Liver (tissue), 9 donors: Measurements from ENCODE around the gene RGS3. TPM values are rescaled to one million over a fixed set of nuclear protein-coding genes. Genes with fewer than 3 reads are reported as not detected.

Experiments
- DNase-seq: peaks from one replicate; pipeline ENCODE4 v3.0.0-alpha.2; 2017; ENCODE audit warnings: low spot score
- H3K27ac ChIP-seq, 2 donors: one replicate each; pipeline ENCODE4 v1.7.0; 2013; ENCODE audit warnings: inconsistent platforms in 2 of 2, low read length in 2 of 2, control low read depth in 1 of 2, low read depth in 1 of 2, mild to moderate bottlenecking in 1 of 2
- H3K27me3 ChIP-seq, 4 donors: one replicate each; pipeline versions ENCODE4 v1.6.1 to v1.7.0; 2013; ENCODE audit warnings: low read length in 3 of 4, inconsistent platforms in 1 of 4, mild to moderate bottlenecking in 1 of 4, moderate library complexity in 1 of 4; ENCODE audit not compliant: control insufficient read depth in 4 of 4, insufficient read depth in 4 of 4
- H3K36me3 ChIP-seq, 4 donors: one replicate each; pipeline versions ENCODE4 v1.6.1 to v1.7.0; 2013; ENCODE audit warnings: low read length in 3 of 4, mild to moderate bottlenecking in 3 of 4, low read depth in 1 of 4, moderate library complexity in 1 of 4; ENCODE audit not compliant: control insufficient read depth in 4 of 4, insufficient read depth in 3 of 4
- H3K4me1 ChIP-seq, 4 donors: one replicate each; pipeline versions ENCODE4 v1.6.1 to v1.7.0; 2013; ENCODE audit warnings: low read length in 3 of 4, mild to moderate bottlenecking in 3 of 4, moderate library complexity in 1 of 4; ENCODE audit not compliant: control insufficient read depth in 4 of 4, insufficient read depth in 4 of 4
- H3K4me3 ChIP-seq, 3 donors: one replicate each; pipeline versions ENCODE4 v1.6.1 to v1.7.0; 2013; ENCODE audit warnings: low read length in 3 of 3, control low read depth in 1 of 3, low read depth in 1 of 3, mild to moderate bottlenecking in 1 of 3
- H3K9ac ChIP-seq, 2 donors: one replicate each; pipeline ENCODE4 v1.7.0; 2013; ENCODE audit warnings: low read length in 2 of 2, mild to moderate bottlenecking in 2 of 2, moderate library complexity in 2 of 2, control low read depth in 1 of 2, low read depth in 1 of 2
- H3K9me3 ChIP-seq, 4 donors: one replicate each; pipeline versions ENCODE4 v1.6.1 to v1.7.0; 2013; ENCODE audit warnings: low read length in 3 of 4; ENCODE audit not compliant: control insufficient read depth in 4 of 4
- EGR1 ChIP-seq, 2 donors: IDR thresholded peaks; 2 replicates each; pipeline ENCODE4 v1.6.1; 2016 to 2018; ENCODE audit warnings: antibody characterized with exemption in 2 of 2, low read depth in 2 of 2
- FOXA1 ChIP-seq: IDR thresholded peaks from 2 replicates; pipeline ENCODE4 v1.6.1; 2016; ENCODE audit warnings: antibody characterized with exemption
- FOXA2 ChIP-seq: IDR thresholded peaks from 2 replicates; pipeline ENCODE4 v1.6.1; 2016; ENCODE audit warnings: antibody characterized with exemption
- GABPA ChIP-seq, 2 donors: IDR thresholded peaks in 1 of 2; conservative IDR thresholded peaks in 1 of 2; 2 replicates each; pipeline ENCODE4 v1.6.1; 2016; ENCODE audit warnings: antibody characterized with exemption in 2 of 2, mild to moderate bottlenecking in 1 of 2, moderate library complexity in 1 of 2
- HNF4A ChIP-seq, 2 donors: conservative IDR thresholded peaks; 2 replicates each; pipeline ENCODE4 v1.6.1; 2016; ENCODE audit warnings: antibody characterized with exemption in 2 of 2, mild to moderate bottlenecking in 2 of 2
- HNF4G ChIP-seq: IDR thresholded peaks from 2 replicates; pipeline ENCODE4 v1.6.1; 2016; ENCODE audit warnings: antibody characterized with exemption
- JUND ChIP-seq, 2 donors: IDR thresholded peaks; 2 replicates each; pipeline ENCODE4 v1.6.1; 2016; ENCODE audit warnings: antibody characterized with exemption in 2 of 2
- NR2F2 ChIP-seq: IDR thresholded peaks from 2 replicates; pipeline ENCODE4 v1.6.1; 2016; ENCODE audit warnings: antibody characterized with exemption
- RAD21 ChIP-seq, 2 donors: IDR thresholded peaks; 2 replicates each; pipeline ENCODE4 v1.6.1; 2016; ENCODE audit warnings: antibody characterized with exemption in 2 of 2, mild to moderate bottlenecking in 2 of 2
- RXRA ChIP-seq, 2 donors: IDR thresholded peaks; 2 replicates each; pipeline ENCODE4 v1.6.1; 2017 to 2018; ENCODE audit warnings: antibody characterized with exemption in 2 of 2, mild to moderate bottlenecking in 1 of 2
- SP1 ChIP-seq: IDR thresholded peaks from 2 replicates; pipeline ENCODE4 v1.6.1; 2018; ENCODE audit warnings: antibody characterized with exemption, mild to moderate bottlenecking
- TAF1 ChIP-seq: conservative IDR thresholded peaks from 2 replicates; pipeline ENCODE4 v1.6.1; 2016; ENCODE audit warnings: antibody characterized with exemption, mild to moderate bottlenecking
- YY1 ChIP-seq: IDR thresholded peaks from 2 replicates; pipeline ENCODE4 v1.6.1; 2016; ENCODE audit warnings: antibody characterized with exemption, mild to moderate bottlenecking
- WGBS: extraction: QIAGEN DNeasy Blood & Tissue Kit; methylation state at CpG from one replicate; pipeline ENCODE4 v1.1.7; 2013; 5-methylcytosine and 5-hydroxymethylcytosine counted together
- polyA plus RNA-seq, 2 donors: library from polyadenylated mRNA; stranded (reverse) in 1 of 2; unstranded in 1 of 2; fragments of 200-250 nt in 1 of 2; fragments of >200 nt in 1 of 2; fragmentation: Nextera tagmentation in 1 of 2; extraction: Ambion mirVana in 1 of 2; gene quantifications; one replicate each; pipeline versions ENCODE4 v1.2.1 to v1.2.3, GENCODE V29; 2013 to 2015
- total RNA-seq, 2 donors: library from RNA; depleted of rRNA; stranded (reverse); fragments of >200 nt; gene quantifications; one replicate each; pipeline ENCODE4 v1.2.3, GENCODE V29; 2014
- TF ChIP-seq, protein P1 (sequence below): IDR thresholded peaks from 2 replicates; pipeline ENCODE4 v1.6.1; 2016; ENCODE audit warnings: antibody characterized with exemption
- TF ChIP-seq, protein P2 (sequence below): IDR thresholded peaks from 2 replicates; pipeline ENCODE4 v1.6.1; 2016; ENCODE audit warnings: antibody characterized with exemption, mild to moderate bottlenecking
- TF ChIP-seq, protein P3 (sequence below): fragments of 150-350 bp; IDR thresholded peaks from 2 replicates; pipeline ENCODE4 v1.5.1; 2017; ENCODE audit warnings: improper control_type of control experiment, low read depth, low read length; ENCODE audit not compliant: missing input control
- TF ChIP-seq, protein P4 (sequence below): IDR thresholded peaks from 2 replicates; pipeline ENCODE4 v1.6.1; 2016; ENCODE audit warnings: antibody characterized with exemption
- TF ChIP-seq, protein P5 (sequence below): IDR thresholded peaks from 2 replicates; pipeline ENCODE4 v1.6.1; 2016; ENCODE audit warnings: antibody characterized with exemption
- donor health status: healthy.
- donor health status: healthy.
- donor health status: healthy.
- donor health status: healthy.
- donor health status: healthy.

RGS3 gene
- total and polyA plus RNA-seq, 4 donors = 13.0 to 65.0 (median 28.3) TPM

DNA sequence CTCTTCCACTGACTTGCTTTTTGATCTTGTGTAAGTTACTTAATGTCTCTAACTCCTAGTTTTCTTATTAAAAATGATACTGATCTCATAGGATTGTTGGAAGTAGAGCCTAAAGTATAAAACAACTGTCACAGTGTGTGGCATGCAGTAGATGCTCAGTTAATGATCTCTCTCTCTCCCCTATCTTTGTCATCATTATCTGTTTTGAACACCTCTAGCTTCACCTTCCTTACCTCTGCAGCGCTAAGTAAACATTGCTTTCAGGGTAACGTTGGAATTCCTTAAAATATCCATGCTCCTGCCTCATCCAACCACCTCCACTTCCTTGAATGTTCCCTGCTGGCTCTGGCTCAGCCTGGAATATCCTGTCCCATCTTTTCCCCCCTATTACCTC, 110.4 kb downstream of the RGS3 start:
- no peak for TF ChIP-seq FOXA1
- TF ChIP-seq TAF1 = no peak
- no peak for TF ChIP-seq EGR1 (IDR thresholded peaks at IDR 0.05; ENCODE audit: low read depth in 2 of 2)
- TF ChIP-seq HNF4G = no peak
- TF ChIP-seq SP1 = no peak
- TF ChIP-seq, protein P1, sequence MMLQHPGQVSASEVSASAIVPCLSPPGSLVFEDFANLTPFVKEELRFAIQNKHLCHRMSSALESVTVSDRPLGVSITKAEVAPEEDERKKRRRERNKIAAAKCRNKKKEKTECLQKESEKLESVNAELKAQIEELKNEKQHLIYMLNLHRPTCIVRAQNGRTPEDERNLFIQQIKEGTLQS = no peak
- TF ChIP-seq JUND (IDR thresholded peaks at IDR 0.05) = no peak
- no peak for TF ChIP-seq RAD21 (IDR thresholded peaks at IDR 0.05)
- TF ChIP-seq, protein P2, sequence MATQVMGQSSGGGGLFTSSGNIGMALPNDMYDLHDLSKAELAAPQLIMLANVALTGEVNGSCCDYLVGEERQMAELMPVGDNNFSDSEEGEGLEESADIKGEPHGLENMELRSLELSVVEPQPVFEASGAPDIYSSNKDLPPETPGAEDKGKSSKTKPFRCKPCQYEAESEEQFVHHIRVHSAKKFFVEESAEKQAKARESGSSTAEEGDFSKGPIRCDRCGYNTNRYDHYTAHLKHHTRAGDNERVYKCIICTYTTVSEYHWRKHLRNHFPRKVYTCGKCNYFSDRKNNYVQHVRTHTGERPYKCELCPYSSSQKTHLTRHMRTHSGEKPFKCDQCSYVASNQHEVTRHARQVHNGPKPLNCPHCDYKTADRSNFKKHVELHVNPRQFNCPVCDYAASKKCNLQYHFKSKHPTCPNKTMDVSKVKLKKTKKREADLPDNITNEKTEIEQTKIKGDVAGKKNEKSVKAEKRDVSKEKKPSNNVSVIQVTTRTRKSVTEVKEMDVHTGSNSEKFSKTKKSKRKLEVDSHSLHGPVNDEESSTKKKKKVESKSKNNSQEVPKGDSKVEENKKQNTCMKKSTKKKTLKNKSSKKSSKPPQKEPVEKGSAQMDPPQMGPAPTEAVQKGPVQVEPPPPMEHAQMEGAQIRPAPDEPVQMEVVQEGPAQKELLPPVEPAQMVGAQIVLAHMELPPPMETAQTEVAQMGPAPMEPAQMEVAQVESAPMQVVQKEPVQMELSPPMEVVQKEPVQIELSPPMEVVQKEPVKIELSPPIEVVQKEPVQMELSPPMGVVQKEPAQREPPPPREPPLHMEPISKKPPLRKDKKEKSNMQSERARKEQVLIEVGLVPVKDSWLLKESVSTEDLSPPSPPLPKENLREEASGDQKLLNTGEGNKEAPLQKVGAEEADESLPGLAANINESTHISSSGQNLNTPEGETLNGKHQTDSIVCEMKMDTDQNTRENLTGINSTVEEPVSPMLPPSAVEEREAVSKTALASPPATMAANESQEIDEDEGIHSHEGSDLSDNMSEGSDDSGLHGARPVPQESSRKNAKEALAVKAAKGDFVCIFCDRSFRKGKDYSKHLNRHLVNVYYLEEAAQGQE = no peak
- TF ChIP-seq FOXA2 = no peak
- TF ChIP-seq, protein P3, sequence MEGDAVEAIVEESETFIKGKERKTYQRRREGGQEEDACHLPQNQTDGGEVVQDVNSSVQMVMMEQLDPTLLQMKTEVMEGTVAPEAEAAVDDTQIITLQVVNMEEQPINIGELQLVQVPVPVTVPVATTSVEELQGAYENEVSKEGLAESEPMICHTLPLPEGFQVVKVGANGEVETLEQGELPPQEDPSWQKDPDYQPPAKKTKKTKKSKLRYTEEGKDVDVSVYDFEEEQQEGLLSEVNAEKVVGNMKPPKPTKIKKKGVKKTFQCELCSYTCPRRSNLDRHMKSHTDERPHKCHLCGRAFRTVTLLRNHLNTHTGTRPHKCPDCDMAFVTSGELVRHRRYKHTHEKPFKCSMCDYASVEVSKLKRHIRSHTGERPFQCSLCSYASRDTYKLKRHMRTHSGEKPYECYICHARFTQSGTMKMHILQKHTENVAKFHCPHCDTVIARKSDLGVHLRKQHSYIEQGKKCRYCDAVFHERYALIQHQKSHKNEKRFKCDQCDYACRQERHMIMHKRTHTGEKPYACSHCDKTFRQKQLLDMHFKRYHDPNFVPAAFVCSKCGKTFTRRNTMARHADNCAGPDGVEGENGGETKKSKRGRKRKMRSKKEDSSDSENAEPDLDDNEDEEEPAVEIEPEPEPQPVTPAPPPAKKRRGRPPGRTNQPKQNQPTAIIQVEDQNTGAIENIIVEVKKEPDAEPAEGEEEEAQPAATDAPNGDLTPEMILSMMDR = no peak
- TF ChIP-seq RXRA (IDR thresholded peaks at IDR 0.05) = no peak
- TF ChIP-seq NR2F2 = no peak
- TF ChIP-seq HNF4A (conservative IDR thresholded peaks at IDR 0.05) = no peak
- no peak for TF ChIP-seq YY1
- TF ChIP-seq, protein P4, sequence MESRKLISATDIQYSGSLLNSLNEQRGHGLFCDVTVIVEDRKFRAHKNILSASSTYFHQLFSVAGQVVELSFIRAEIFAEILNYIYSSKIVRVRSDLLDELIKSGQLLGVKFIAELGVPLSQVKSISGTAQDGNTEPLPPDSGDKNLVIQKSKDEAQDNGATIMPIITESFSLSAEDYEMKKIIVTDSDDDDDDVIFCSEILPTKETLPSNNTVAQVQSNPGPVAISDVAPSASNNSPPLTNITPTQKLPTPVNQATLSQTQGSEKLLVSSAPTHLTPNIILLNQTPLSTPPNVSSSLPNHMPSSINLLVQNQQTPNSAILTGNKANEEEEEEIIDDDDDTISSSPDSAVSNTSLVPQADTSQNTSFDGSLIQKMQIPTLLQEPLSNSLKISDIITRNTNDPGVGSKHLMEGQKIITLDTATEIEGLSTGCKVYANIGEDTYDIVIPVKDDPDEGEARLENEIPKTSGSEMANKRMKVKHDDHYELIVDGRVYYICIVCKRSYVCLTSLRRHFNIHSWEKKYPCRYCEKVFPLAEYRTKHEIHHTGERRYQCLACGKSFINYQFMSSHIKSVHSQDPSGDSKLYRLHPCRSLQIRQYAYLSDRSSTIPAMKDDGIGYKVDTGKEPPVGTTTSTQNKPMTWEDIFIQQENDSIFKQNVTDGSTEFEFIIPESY = no peak
- TF ChIP-seq GABPA (IDR thresholded peaks at IDR 0.05 in 1 of 2, conservative IDR thresholded peaks at IDR 0.05 in 1 of 2) = no peak
- TF ChIP-seq, protein P5, sequence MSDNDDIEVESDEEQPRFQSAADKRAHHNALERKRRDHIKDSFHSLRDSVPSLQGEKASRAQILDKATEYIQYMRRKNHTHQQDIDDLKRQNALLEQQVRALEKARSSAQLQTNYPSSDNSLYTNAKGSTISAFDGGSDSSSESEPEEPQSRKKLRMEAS = no peak
- no peak overlapping the region for H3K9ac ChIP-seq
- no peak for DNase-seq
- H3K4me1 ChIP-seq = peaks cover 0 to 4% (median under 1%) of the 10 kb centered on the region in 4 donors
- 85% methylated on average over 2 of the region's 2 CpGs for WGBS
- H3K4me3 ChIP-seq = no peak overlapping the region
- H3K9me3 ChIP-seq = no peaks in the 10 kb centered on the region
- H3K27me3 ChIP-seq = no peaks in the 10 kb centered on the region
- H3K36me3 ChIP-seq = no peaks in the 10 kb centered on the region
- H3K27ac ChIP-seq = no peak overlapping the region
